GM18520 (cell line): Measurements from ENCODE around the gene GIGYF1.
"Not testable (repeated sequence)": the region's sequence is repeated elsewhere in the genome, so short reads cannot be mapped to it uniquely, and the experiment has no call there.

Experiments
- ATAC-seq: cut with Tn5 transposase; IDR thresholded peaks from one replicate; pipeline ENCODE4 v1.9.1; 2021; ENCODE audit not compliant: unreplicated experiment

GIGYF1 gene

DNA sequence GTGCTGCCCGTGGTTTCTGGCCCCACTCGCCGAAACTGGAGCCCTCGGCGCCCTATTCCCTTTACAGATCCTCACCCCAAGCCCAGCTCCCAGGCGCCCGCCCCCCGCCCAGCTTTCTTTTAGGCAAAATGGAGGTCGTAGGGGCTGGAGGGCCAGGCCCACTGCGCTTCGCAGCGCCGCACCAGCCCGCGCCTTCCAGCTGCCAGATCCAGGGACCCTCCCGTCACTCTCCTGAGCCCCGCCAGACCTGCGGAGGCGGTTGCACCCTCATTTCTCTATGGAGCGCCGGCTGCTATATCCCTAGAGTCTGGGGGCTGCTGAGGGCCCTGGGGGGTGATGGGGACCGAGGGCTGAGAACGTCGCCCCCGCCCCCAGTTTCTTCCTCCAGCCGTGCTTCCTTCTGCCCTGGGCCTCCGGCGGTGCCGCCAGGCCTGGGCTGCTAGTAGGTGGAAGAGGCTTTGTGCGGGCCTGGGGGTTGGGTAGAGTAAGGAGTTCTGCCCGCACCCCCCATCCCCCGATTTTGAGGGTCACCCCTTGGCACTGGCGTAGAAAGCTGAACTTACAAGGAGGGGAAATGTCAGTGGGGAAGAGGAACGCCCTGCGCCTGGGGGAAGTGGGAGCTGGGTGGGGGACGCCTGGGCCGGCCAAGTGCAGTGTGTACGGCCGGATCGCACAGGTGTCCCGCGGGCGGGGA lies 19.5 kb downstream of the GIGYF1 start:
- ATAC-seq = no peak

GRCh38 chr7:100673942-100674410 lies 20.1 kb downstream of the GIGYF1 start:
- no peak for ATAC-seq

DNA sequence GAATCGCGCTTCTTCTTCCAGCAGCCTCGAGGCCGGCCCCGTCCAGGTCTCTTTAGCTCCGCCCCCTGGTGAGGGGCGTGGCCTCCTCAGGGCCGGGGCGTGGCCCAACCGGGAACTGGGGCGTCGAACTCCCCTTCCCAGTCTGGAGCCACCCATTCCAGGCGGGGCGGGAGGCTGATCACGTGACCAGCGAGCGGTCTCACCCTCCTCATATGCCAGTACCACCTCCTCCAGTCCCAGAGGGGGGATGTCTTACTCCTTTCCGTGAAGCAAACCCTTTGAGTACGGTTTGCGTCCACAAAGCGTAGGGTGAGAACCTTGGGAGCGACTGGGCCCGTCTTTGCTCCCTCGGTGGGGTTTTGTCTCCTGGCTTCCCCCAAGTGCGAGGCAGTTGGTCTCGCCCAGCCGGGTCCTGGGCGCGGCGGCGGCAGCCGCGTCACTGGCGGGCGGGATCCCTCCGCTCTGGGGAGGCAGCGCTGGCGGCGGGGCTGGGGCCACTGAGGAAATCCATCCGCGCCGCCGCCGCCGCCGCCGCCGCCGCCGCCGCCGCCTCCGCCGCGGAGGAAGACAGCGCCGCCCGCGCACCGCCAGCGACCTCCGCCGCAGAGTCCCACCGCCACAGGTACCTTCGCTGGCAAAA lies 20.6 kb downstream of the GIGYF1 start, which contains the start of gene GNB2:
Gene GNB2 (plus strand): TSS at position 439 of the 640 bp plus-strand sequence. CDS start 2,526 bp downstream, outside the sequence.
- ATAC-seq = peak; percentile 62

- ATAC-seq = no peak
These were observed 22.4 kb downstream of the GIGYF1 start for GRCh38 chr7:100671353-100672327.

GRCh38 chr7:100670074-100670473 lies 24.0 kb downstream of the GIGYF1 start:
- no peak for ATAC-seq

GRCh38 chr7:100669106-100669505 lies 24.9 kb downstream of the GIGYF1 start:
- not testable (repeated sequence) for ATAC-seq

DNA sequence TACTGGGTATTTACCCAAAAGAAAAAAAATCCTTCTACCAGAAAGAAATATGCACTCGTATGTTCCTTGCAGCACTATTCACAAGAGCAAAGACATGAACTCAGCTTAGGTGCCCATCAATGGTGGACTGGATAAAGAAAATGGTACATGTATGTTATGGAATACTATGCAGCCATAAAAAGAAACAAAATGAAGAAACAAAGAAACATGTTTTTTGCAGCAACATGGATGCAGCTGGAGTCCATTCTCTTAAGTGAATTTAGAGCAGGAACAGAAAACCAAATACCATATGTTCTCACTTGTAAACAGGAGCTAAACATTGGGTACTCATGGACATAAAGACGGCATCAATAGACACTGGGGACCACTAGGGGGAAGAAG lies 26.0 kb downstream of the GIGYF1 start:
- ATAC-seq = no peak

- no peak for ATAC-seq
These were observed 26.6 kb downstream of the GIGYF1 start for GRCh38 chr7:100667331-100668068.

DNA sequence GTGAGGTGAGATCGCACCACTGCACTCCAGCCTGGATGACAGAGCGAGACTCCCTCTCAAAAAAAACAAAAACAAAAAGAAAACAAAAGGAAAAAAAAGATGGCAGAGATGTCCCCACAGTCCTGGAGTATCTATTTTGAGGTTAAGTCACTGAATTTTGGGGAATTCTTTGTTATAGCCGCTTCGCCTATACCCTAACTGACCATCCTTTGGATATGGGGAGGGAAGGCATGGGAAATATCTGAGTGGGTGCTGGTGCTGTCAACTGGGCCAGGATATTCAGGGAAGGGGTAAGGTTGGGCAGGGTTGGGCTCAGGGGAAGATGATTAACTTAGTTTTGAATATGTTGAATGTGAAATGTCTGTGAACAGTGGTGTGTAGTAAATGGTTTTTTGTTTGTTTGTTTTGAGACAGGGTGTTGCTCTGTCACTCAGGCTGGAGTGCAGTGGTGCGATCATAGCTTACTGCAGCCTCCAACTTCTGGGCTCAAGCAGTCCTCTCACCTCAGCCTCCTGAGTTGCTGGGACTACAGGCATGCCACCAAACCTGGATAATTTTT lies 28.8 kb downstream of the GIGYF1 start:
- ATAC-seq = no peak

- ATAC-seq = not testable (repeated sequence)
These were observed 31.8 kb downstream of the GIGYF1 start for GRCh38 chr7:100662194-100662776.

- no peak for ATAC-seq
These were observed 38.0 kb downstream of the GIGYF1 start, which contains the start of gene ACTL6B for GRCh38 chr7:100655908-100656674. Gene ACTL6B (minus strand): TSS chr7:100656448. CDS start chr7:100656354, 94 bp downstream.

GRCh38 chr7:100654908-100655831 lies 38.9 kb downstream of the GIGYF1 start:
- no peak for ATAC-seq

- ATAC-seq = no peak
These were observed 44.1 kb downstream of the GIGYF1 start for GRCh38 chr7:100649826-100650565.

- ATAC-seq = no peak
These were observed 51.5 kb downstream of the GIGYF1 start for GRCh38 chr7:100642534-100642907.

DNA sequence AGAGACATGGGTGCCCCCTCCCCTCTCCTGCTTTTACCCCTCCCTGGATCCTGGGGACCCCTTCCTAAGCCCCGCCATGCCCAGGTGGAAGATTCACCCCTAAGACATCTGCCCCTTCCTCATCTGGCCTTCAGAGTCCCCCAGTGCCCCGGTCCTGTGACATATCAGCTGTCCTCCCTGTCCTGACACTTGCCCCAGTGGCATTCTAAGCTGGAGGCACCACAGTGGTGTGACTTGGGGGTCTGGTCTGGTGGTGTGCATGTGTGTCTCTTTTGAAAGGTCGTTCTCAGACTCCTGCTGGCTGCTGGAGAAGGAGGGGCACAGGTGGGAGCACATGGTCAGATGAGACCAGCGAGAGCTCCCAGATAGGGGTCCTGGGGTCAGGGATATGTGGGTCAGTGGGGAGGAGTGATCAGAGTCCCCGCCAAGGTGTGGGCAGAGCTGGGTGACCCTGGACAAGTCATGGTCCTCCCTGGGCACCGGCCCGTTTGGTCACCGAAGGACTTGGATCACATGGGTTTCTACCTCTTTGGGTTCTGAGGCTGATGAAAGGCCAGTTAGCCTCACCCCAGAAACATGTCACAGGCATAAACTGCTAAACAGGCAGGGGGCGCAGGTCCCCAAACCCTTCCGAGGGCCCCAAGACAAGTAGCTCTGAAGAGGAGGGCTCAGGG lies 52.1 kb downstream of the GIGYF1 start:
- no peak for ATAC-seq

DNA sequence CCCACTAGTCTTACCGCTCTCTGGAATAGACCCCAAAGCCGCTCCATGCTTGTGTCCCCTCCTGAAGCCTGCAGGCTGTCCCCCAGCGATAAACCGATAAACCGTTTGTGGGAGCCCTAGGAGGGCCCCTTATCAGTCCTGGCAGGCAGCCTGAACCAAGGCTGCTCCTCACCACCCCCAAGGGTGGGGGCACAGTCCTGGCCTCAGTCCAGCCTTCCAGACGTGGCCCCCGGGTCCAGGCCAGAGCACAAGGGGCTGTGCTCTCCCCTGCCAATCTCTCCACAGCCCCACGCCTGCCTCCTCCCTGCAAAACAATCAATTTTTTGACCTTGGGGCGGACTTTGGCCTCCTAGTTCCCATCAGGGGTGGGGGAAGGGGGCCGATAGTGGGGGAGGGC lies 52.6 kb downstream of the GIGYF1 start, which contains the start of gene TFR2:
Gene TFR2 (minus strand): TSS at position 90 of the 397 bp plus-strand sequence. CDS start 43 bp downstream, at position 47.
- ATAC-seq = no peak
